GM20000 (cell line): ENCODE measurements around the gene HOXA11.

Source experiments
- DNase-seq: peaks from one replicate; pipeline ENCODE4 v3.0.0; 2012; ENCODE audit warnings: low spot score
- TF ChIP-seq, protein P1 (sequence below): IDR thresholded peaks from 2 replicates; pipeline ENCODE4 v1.5.1; 2012; ENCODE audit warnings: mild to moderate bottlenecking, control low read depth; ENCODE audit errors: extremely low read depth, missing control alignments

HOXA11 gene

DNA sequence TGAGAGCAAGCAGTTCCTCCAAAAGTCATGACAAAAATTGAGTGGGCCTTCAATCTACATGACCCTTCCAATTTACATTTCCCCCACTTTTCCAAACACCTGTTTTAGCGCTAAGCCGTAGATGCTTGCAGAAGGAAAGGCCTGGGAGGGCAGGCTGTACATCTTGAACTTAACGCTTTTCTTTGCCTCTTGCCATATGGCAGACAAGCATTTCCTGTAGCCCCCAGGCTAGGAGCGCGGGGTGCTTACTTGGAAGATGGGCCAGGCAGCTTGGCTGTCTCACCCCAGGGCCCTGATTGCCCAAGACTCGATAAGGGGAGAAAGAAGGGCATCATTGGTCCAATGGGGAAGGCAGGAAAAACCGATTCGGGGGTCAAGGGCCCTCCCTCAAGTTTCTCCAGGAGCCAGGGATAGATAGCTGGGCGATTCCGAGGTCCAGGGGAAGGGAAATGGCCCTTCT lies 12.7 kb downstream of the HOXA11 start:
- TF ChIP-seq, protein P1, sequence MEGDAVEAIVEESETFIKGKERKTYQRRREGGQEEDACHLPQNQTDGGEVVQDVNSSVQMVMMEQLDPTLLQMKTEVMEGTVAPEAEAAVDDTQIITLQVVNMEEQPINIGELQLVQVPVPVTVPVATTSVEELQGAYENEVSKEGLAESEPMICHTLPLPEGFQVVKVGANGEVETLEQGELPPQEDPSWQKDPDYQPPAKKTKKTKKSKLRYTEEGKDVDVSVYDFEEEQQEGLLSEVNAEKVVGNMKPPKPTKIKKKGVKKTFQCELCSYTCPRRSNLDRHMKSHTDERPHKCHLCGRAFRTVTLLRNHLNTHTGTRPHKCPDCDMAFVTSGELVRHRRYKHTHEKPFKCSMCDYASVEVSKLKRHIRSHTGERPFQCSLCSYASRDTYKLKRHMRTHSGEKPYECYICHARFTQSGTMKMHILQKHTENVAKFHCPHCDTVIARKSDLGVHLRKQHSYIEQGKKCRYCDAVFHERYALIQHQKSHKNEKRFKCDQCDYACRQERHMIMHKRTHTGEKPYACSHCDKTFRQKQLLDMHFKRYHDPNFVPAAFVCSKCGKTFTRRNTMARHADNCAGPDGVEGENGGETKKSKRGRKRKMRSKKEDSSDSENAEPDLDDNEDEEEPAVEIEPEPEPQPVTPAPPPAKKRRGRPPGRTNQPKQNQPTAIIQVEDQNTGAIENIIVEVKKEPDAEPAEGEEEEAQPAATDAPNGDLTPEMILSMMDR, result no peak
- no peak for DNase-seq

- DNase-seq, result no peak
- TF ChIP-seq, protein P1, result no peak
Measured at GRCh38 chr7:27171637-27172314, 13.3 kb downstream of the HOXA11 start.

GRCh38 chr7:27171325-27171636 lies 13.8 kb downstream of the HOXA11 start:
- no peak for DNase-seq
- TF ChIP-seq, protein P1, result no peak

DNA sequence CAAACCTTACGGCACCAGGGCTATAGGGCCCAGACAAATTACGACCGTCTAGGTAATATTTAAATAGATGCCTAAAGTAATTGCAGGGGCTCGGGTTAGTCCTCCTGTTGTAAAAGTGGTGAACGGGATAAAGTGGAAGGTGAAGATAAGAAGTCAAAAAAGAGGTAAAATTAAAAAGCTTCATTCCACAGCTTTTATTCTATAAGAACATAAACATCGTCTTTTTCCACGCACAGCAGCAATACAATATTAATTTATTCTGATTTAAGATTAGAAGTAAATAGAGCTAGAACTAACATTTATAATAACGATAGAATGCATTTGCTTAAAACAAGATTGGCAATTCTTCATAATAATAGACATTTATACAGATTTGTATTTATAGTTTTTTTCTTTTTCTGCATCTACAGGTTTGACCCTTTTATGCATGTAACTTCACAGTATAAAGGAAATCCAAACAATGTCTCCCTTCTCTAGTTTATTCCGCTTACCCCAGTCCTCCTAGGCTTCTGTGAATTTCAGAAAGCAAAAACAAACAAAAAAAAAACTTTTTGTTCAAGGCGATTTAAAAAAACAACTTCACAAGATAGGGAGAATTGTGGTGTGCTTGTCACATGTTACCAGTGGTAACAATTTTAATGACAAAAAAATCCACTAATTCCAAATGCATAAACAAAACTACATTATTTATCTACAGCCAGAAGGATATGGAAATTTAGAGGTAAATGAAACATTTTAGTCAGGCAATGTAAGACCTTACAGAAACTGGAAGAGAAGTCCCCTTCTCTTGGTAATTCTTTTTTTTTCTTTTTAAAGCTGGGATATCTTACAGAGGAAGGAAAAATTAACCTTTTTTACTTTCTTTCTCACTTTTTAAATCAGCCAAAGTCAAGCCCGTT lies 14.4 kb downstream of the HOXA11 start:
- TF ChIP-seq, protein P1, result no peak
- no peak for DNase-seq

DNA sequence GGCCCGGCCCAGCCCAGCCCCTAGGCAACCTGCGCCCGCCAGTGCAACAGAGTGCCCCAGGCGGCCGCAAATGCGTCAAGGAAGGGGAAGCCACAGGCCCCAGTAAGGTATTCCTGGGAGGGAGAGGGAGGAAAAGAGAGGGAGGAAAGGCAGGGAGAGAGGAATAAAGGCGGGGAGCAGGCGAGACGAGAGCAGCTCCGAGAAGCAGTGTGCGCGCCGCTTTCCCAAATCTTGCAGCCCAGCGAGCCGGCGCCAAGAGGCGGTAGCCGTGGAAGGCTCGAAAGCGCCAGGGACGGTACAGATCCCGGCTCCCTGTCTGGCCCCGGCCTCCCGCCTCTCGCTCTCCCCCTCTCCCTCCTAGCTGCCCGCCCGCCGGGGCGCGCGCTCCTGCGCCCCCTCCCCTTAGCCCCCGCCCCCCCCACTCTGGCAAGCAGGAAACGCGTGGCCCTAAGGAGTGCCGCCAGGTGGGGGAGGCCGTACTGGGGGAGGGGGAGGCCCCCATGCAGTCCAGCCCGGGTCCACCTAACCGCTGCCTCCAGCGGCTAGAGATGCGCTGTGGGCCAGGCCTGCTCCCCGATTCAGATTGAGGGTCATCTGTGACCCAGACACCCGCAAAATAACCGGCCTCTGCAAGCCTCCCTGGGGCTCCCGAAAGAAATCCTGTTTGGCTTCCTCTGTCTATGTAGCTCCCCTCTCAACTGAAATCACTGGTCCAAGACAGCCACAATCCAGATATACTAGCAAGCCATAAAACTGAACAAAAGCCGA lies 15.2 kb downstream of the HOXA11 start:
- TF ChIP-seq, protein P1, result no peak
- DNase-seq, result no peak

GRCh38 chr7:27168265-27168947 lies 16.6 kb downstream of the HOXA11 start:
- no peak for DNase-seq
- TF ChIP-seq, protein P1, result peak; percentile 26
